Choroid plexus epithelial cell (primary cell): ENCODE measurements around the gene SREBF1.

Experiments
- DNase-seq: peaks from one replicate; pipeline ENCODE4 v3.0.0-alpha.2; 2010; ENCODE audit warnings: low read depth
- H3K4me3 ChIP-seq: 2 replicates; pipeline ENCODE4 v1.5.1; 2011; ENCODE audit warnings: low read depth, mild to moderate bottlenecking, control low read depth, low read length, moderate library complexity
- TF ChIP-seq, protein P1 (sequence below): conservative IDR thresholded peaks from 2 replicates; pipeline ENCODE4 v1.5.1; 2011; ENCODE audit warnings: low read depth, mild to moderate bottlenecking, control low read depth, inconsistent platforms, low read length, moderate library complexity

Gene SREBF1

DNA sequence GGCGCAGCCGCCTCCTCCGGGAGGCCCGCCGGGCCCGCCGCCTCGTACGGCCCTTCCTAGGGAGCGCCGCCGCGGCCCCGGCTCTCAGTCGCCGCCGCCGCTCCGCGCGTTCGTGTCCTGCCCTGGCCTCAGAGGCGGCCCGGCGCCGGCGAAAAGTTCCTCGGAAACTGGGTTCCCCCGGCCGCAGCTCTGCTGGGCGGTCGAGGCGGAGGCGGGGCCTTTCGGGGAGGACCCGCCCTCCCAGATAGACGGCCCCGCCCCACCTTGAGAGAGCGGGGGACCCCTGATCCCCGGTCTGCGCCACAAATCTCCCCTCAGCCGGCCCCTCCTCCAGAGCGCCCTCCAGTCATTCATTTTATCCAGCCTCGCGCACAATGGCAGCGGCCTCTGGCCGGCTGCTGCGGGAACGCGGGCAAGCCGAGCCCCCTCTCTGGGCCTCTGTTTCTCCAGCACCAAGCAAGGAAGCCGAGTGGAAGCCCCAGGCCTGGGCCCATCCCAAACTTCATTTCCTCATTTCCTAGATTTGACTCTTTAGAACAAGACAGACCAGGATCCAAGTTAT is at the start of gene SREBF1:
SREBF1 (minus strand) TSS at position 169 of the 562 bp plus-strand sequence. CDS start 169 bp downstream, outside the sequence.
- H3K4me3 ChIP-seq = peak within 1 kb of the TSS; percentile 97
- TF ChIP-seq, protein P1, sequence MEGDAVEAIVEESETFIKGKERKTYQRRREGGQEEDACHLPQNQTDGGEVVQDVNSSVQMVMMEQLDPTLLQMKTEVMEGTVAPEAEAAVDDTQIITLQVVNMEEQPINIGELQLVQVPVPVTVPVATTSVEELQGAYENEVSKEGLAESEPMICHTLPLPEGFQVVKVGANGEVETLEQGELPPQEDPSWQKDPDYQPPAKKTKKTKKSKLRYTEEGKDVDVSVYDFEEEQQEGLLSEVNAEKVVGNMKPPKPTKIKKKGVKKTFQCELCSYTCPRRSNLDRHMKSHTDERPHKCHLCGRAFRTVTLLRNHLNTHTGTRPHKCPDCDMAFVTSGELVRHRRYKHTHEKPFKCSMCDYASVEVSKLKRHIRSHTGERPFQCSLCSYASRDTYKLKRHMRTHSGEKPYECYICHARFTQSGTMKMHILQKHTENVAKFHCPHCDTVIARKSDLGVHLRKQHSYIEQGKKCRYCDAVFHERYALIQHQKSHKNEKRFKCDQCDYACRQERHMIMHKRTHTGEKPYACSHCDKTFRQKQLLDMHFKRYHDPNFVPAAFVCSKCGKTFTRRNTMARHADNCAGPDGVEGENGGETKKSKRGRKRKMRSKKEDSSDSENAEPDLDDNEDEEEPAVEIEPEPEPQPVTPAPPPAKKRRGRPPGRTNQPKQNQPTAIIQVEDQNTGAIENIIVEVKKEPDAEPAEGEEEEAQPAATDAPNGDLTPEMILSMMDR = no peak
- peak; percentile 65 for DNase-seq

DNA sequence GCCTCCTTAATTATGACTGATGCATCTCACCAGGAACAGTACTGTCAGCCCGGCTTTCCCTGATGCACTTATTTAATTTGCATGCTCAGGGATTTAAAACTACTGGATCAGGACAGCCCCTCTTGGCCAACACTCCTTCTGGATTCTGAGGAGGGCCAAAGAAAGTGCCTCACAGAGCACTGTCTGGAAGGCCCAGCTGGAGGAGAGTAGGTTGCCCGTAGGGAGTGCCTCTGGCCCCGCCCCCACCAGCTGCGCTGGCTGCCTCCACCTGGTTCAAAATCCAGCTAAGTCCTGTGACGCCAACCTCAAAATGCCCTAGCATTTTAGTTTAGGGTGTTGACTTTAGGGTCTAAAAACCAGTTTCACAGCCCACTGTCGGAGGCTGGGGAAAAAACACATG is 49.4 kb upstream of the SREBF1 start:
- no peak for DNase-seq
- H3K4me3 ChIP-seq = no peak overlapping the region
- TF ChIP-seq, protein P1 = no peak

DNA sequence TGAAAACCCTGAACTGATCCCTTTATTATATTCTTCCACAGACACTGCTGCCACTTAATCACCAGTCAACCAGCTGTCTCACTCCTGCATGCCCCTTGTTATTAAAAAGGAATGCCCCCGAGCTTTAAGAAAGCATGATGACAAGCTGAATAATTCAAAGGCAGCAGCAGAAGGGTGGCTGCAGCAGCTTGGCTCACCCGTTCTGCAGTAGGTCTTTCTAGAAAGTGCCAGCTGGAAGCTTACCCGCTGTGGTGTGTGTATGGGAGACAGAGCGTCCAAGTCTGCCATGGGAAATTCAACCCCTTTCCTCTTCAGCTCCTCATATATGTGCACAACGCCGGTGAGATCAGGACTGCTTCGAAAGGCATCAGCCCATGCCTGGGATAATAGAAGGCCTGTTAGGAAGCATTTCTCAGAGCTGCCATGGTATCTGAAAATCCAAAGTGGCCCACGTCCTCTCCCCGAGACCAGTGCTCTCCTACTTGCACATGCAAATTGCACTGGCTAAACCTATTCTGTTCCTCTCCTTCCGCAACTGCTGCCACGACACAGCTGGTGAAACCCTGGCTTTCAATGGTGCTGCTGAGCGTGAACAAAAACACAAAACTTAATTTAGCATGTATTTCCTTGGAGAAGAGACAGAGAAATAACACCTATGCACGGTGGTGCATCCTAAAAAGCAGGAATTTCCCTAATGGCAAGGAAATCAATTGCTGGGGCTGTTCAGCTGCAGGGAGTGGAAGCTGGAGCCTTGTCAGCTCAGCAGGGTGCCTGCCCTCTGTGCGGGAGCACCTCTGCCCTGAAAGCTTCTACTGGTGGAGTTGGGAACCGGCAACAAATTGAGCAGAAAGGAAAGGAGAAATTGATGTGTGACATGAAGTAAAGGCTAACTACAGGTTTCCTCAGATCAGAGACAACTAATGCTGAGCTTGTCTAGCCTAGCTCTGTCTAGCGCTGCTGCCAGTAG is 47.9 kb upstream of the SREBF1 start:
- no peak overlapping the region for H3K4me3 ChIP-seq
- DNase-seq = peak; percentile 26
- TF ChIP-seq, protein P1 = peak; percentile 3

DNA sequence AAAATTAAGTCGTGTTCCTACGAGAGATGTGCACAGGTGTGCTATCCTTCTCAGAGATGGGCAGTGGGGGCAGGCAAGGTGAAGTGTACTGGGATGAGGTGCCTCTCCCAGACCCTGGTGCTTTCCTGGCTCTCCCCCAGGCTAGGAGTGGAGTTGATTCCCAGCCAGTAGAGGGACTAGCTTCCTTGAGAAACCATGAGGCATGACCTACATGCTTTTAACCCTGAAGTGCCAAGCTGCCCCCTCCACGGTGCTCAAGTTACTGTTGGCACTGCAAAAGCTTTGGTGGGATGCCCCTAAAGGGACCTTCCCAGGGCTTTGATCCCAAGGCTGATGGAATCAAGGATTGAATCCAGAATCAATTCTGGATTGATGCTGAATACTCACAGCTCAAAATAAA is 47.0 kb upstream of the SREBF1 start:
- H3K4me3 ChIP-seq = no peak overlapping the region
- DNase-seq = no peak
- TF ChIP-seq, protein P1 = no peak

DNA sequence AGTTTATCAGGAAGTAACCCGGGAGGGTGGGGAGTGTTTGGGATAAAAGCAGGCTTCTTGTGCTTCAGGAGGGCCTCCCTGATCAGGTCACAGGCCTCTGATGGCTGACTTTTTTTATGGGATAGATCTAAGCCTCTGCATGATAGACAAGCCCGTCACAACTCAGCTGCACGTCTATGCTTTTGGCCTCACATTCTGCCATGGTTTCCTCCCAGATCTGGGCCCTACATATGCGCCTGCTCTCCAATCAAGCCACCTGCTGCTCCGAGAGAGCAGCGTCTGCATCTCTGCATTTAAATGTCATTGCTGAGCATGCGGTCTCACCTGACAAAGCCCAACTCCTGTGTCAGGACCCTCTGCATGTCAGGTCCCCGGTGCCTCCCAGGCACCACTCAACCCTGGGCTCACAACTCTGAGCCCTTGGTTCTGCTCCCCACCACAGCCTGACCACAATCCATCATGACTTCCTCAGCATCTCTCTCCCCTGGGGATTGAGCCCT is 45.3 kb upstream of the SREBF1 start:
- H3K4me3 ChIP-seq = no peak overlapping the region
- TF ChIP-seq, protein P1 = no peak
- DNase-seq = no peak

DNA sequence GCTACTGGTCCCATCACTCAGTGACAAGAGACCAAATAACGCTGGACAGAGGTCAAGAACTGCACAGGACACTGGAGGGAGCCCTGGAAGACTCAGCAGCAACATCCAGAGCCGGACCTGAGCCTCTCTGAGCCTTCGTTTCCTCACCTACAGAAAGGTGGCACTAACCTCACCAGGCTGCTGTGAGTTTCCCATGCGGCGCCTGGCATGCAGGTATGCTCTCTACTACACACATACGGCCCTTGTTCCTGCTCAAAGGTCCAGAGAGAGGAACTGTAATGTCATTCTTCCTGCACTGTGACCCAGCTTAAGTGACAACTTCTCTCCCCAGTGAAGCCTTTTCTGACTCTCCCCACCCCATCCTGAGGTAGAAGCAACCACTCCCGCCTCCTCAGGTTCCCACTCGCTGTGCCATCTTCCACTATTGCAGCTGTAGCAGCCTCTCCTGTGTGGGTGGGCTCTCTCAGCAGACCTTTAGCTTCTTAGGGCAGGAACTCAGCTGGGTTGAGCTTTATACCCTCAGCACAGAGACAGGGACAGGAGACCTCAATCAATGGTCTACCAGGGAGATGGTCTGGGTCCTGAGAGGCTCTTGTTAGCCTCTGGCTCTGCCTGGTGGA is 43.9 kb upstream of the SREBF1 start:
- TF ChIP-seq, protein P1 = no peak
- no peak overlapping the region for H3K4me3 ChIP-seq
- DNase-seq = no peak
